WERI-Rb-1 (cell line): ENCODE data around the gene RPTOR.

Experiments
- DNase-seq: peaks from one replicate; pipeline ENCODE4 v3.0.0-alpha.2; 2020
- H3K27ac ChIP-seq: fragments of 250-450 bp; sonication (Bioruptor Pico); 2 replicates; pipeline ENCODE4 v1.5.1; 2020; ENCODE audit warnings: mild to moderate bottlenecking, moderate library complexity
- H3K27me3 ChIP-seq: fragments of 250-450 bp; sonication (Bioruptor Pico); 2 replicates; pipeline ENCODE4 v1.5.1; 2021; ENCODE audit warnings: mild to moderate bottlenecking, low read depth, moderate library complexity; ENCODE audit not compliant: insufficient read depth, severe bottlenecking
- H3K36me3 ChIP-seq: fragments of 250-450 bp; sonication (Bioruptor Pico); 2 replicates; pipeline ENCODE4 v1.5.1; 2020; ENCODE audit warnings: mild to moderate bottlenecking, moderate library complexity
- H3K4me3 ChIP-seq: 2 replicates; pipeline ENCODE4 v1.5.1; 2011; ENCODE audit warnings: low read depth, mild to moderate bottlenecking, control low read depth, low read length
- H3K9me3 ChIP-seq: fragments of 250-450 bp; sonication (Bioruptor Pico); 2 replicates; pipeline ENCODE4 v1.5.1; 2021; ENCODE audit warnings: mild to moderate bottlenecking, moderate library complexity; ENCODE audit not compliant: severe bottlenecking
- CTCF ChIP-seq: IDR thresholded peaks from 2 replicates; pipeline ENCODE4 v1.5.1; 2011; ENCODE audit warnings: low read depth, mild to moderate bottlenecking, control low read depth, inconsistent platforms, low read length

The RPTOR gene

DNA sequence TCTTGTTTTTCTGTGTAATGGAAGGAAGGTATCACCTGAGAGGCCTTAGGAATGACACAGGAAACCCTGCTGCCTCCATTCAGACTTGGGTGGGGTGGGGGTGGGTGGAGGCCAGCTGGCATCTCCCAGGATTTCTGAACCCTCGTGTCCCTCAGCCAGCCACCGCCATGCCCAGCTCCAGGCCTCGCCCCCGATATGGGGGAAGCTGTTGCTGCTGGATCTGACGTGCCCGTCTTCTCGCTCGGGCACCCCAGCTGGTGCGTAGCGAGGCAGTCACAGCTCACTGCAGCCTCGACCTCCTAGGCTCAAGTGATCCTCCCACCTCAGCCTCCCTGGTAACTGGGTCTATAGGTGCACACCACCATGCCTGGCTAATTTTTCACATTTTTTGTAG, 227.0 kb downstream of the RPTOR start:
- peak; percentile 36 for DNase-seq
- H3K27ac ChIP-seq: peak overlapping the region; percentile 46
- H3K27me3 ChIP-seq: no peaks in the 10 kb centered on the region
- no peak for TF ChIP-seq CTCF
- no peak overlapping the region for H3K4me3 ChIP-seq
- H3K36me3 ChIP-seq: peaks cover 12% of the 10 kb centered on the region
- no peaks in the 10 kb centered on the region for H3K9me3 ChIP-seq

GRCh38 chr17:80772906-80773242, 228.2 kb downstream of the RPTOR start:
- no peak overlapping the region for H3K4me3 ChIP-seq
- H3K36me3 ChIP-seq: peaks cover 16% of the 10 kb centered on the region
- H3K27me3 ChIP-seq: no peaks in the 10 kb centered on the region
- DNase-seq: no peak
- H3K9me3 ChIP-seq: no peaks in the 10 kb centered on the region
- no peak for TF ChIP-seq CTCF
- H3K27ac ChIP-seq: no peak overlapping the region

DNA sequence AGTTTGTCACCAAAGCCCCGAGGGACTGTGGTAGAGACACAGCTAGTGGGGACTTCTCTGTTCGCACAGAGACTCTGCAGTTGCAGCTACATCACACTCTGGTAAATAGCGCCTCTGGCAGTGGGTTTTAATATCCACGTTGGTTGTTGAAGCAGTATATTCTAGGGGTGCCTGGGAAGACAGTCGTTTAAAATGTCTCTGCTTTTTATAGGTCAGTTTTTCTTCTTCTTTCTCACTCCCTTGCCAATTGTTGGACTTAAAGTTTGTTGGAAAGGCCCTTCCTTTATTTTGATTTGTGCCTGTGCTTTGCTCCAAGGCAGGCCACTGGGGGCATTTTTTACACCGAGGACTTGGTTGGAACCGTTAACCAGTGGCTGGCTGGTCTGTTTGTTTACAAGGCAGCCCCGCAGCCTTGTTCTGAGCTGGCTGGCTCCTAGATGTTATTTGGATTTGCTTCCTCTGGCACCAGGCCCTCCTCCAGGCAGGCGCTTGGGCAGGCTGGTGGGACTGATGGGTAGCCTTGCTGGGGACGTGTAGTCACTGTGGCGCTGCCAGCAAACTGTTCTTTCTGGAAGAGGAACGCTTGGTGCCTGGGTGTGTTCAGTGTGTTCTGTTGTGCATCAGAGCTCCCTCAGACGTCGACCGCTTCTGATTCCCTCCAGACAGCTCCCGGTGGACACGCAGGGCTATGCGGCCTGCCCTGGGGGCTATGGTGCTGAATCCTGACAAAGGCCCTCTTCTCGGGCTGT, 228.8 kb downstream of the RPTOR start:
- H3K4me3 ChIP-seq: no peak overlapping the region
- no peaks in the 10 kb centered on the region for H3K27me3 ChIP-seq
- peak; percentile 61 for DNase-seq
- TF ChIP-seq CTCF: peak; percentile 54
- no peaks in the 10 kb centered on the region for H3K9me3 ChIP-seq
- H3K27ac ChIP-seq: no peak overlapping the region
- peaks cover 16% of the 10 kb centered on the region for H3K36me3 ChIP-seq

DNA sequence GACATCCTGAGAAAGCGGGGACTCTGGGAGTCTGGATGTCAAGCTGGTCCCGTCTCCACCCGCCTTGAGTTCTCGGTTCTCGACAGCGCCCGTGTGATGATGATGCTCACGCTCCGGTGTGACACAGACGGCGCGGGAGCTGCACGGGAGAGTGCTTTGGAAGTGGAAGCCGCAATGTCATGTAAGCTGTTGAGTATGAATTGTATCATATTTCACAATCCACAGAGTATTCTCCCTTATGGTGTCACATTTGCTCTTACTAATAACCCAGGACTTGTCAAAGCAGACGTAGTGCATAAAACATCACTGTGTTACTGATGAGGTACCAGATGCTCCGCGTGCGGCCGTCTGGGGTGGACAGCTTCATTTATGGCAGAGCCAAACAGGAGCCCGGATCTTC, 229.5 kb downstream of the RPTOR start:
- H3K9me3 ChIP-seq: no peaks in the 10 kb centered on the region
- H3K27ac ChIP-seq: peak overlapping the region; percentile 31; the same call in 1 of the 2 replicates
- no peaks in the 10 kb centered on the region for H3K27me3 ChIP-seq
- TF ChIP-seq CTCF: no peak
- peaks cover 16% of the 10 kb centered on the region for H3K36me3 ChIP-seq
- no peak for DNase-seq
- H3K4me3 ChIP-seq: no peak overlapping the region

DNA sequence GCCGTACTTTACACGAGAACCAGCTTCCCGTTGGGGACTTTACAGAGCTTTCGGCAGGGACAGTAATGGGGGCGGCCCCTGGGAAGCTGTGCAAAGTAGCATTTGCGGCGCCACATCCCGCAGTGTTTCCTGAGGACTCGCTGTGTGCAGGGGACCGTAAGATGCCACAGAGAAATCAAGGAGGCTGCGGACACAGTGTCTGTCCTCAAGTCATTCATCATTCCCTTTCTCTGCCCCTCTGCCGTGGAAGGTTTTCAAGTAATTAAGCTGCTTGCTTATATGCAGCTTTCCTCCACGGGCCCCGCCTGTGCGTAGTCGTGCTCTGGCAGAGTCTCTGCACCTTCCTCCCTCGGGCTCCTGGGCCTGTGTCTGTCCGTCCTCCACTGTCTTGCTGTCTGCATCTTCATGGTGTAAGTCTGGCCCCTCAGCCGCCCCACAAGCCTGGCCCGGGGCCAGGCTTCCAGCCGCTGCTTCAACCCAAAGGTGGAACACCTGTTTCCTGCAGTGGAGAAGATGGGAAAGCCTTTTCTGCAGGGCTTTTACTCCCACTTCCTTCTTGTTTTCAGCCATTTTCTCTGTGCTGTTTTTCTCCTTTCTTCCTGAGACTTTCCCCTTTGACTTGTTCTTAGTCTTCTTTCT, 230.1 kb downstream of the RPTOR start:
- H3K27me3 ChIP-seq: no peaks in the 10 kb centered on the region
- no peaks in the 10 kb centered on the region for H3K9me3 ChIP-seq
- no peak overlapping the region for H3K4me3 ChIP-seq
- peak overlapping the region; percentile 31 for H3K27ac ChIP-seq
- TF ChIP-seq CTCF: no peak
- peaks cover 21% of the 10 kb centered on the region for H3K36me3 ChIP-seq
- no peak for DNase-seq

- no peak for TF ChIP-seq CTCF
- no peak overlapping the region for H3K27ac ChIP-seq
- no peaks in the 10 kb centered on the region for H3K9me3 ChIP-seq
- H3K4me3 ChIP-seq: no peak overlapping the region
- H3K27me3 ChIP-seq: no peaks in the 10 kb centered on the region
- peaks cover 24% of the 10 kb centered on the region for H3K36me3 ChIP-seq
- DNase-seq: no peak
These were observed 231.2 kb downstream of the RPTOR start for GRCh38 chr17:80775863-80776262.
